H54 (cell line): ENCODE data around the gene MYLK.

Experiments used
- DNase-seq: peaks from one replicate; pipeline ENCODE4 v3.0.0; 2011; ENCODE audit warnings: low spot score, mixed read lengths; ENCODE audit not compliant: insufficient read length
- FAIRE-seq: peaks from 3 replicates; lab custom pipeline; 2011; peaks lifted over from hg19 to GRCh38; lab: Jason Lieb, UNC
- POLR2A ChIP-seq: IDR thresholded peaks from 2 replicates; pipeline ENCODE4 v1.6.1; 2011; ENCODE audit warnings: low read depth, mild to moderate bottlenecking, low read length

The MYLK gene

DNA sequence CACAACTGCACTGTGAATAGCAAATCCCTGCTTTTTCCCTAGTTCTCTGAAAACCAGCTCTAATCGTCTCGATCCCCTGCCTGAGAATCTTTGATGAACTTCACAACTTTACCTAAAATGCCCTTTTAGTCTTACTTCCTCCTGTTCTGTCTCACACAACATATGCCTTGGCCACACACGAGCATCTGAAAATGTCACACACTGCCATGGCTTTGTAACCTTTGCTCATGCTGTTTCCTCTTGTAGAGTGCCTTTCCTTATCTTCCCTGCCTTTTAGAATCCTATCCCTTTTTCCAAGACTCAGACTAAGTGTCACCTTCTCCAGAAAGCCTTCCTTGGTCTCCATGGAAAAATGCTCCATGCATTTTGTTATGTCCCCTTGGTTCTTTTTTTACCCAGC is 227.9 kb downstream of the MYLK start:
- DNase-seq (no peak), FAIRE-seq (no peak)
- TF ChIP-seq POLR2A, result no peak

DNA sequence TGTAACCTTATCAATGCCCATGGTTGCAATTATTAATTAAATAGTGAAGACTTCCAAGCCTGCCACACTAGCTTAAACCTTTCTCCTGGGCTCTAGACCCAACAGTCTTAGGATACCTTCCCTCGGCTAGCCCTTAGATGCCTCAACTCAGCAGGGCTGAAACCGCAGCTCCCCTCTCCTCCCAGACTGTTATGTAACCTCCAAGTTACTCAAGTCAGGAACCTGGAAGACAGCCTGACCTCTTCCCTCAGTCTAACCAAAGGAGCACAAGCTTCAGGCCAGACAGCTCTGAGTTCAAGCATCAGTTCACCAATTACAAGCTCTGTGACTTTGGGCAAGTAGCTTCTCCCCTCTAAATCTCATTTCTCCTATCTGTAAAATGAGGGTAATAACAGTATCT is 228.7 kb downstream of the MYLK start:
- FAIRE-seq (no peak), DNase-seq (no peak)
- TF ChIP-seq POLR2A, result no peak

DNA sequence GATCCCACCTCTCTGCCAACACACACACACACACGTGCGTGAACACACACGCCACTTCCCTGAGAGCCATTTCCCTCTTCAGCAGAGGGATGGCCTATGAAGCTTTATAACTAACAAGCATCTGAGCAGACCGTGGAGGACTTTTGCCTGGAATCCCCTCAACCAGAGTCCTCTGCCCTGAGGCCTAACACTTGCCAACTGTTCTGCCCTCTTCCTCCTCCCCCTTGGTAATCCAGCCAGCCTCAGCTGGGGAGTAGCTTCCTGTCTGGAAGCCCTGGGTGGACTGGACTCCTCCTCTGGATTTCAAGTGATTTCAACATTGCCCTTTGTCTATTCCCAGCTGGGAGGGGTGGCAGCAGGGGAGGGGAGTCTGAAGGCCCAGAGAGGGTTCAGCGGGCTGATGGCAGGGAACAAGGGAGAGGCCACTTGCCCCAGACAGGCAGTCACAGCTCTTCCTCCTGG is 230.9 kb downstream of the MYLK start:
- no peak for TF ChIP-seq POLR2A
- FAIRE-seq (peak; percentile 43), DNase-seq (peak; percentile 76)

DNA sequence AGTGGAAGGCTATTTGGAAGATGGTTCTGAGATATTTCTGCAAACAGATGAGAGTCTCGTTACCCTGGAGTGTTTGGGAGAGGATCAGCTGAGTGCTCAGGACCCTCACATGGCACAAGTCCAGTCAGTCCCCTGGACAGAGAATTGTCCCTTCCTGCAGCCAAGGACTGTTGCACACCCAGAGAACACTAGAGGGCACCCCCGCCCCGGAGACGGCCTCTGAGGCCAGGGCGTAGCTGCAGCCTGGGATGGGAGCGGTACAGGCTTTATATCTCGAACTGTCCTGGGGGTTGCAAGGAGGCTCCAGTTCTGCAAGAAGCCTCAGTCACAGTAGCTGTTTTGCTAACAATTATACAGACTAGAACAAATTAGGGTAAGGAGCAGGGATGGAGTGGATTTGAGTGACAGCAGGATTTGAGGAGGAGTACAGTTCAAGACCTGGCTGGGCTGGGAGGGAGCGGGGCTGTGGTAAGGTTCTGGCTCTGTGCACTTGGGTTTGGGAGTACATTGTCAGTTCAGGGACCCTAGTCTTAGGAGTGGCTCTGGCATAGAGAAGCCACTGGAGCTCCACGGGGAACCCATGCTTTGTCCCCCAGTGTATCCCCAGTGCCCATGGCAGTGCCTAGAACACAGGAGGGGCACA is 231.7 kb downstream of the MYLK start:
- no peak for FAIRE-seq
- peak; percentile 81 for DNase-seq
- TF ChIP-seq POLR2A, result no peak

DNA sequence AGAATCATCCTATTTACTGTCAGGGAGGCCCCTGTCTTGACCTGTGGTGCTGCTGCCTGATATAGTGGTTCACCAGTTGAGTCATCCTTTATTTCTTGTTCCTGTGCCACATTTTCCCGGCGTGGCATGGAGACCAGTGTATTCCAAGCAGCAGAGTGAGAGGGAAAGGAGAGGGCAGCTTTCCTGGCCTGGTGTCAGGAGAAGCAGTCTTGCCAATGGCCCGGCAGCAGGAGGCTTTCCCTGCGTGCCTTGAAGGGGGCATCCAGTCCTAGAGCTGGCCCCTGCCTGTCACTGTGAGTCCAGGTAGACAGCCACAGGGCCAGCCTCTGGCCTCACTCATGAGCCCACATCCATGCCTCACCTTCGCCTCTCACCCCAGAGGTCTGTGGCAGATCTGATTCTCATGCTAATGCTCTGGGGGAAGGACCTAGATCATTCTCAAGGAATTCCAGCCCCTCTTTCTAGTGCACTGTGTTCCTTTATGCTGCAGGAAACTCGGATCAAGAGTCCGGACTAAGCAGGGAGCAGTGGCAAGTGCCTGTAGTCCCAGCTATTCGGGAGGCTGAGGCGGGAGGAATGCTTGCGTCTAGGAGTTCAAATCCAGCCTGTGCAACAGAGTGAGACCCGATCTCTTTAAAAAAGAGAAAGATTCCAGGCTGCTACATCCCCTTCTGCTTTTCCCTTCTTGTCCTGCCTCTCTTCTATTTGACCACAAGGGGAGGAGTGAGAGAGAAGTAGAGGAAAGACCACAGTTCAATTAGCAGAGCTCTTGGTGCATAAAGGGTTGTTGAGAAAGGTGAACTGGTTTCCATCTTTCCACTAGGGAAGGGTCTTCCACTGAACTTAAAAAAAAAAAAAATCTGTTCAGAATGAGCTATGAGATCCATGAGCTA is 232.4 kb downstream of the MYLK start:
- no peak for DNase-seq
- TF ChIP-seq POLR2A, result no peak
- FAIRE-seq, result no peak

DNA sequence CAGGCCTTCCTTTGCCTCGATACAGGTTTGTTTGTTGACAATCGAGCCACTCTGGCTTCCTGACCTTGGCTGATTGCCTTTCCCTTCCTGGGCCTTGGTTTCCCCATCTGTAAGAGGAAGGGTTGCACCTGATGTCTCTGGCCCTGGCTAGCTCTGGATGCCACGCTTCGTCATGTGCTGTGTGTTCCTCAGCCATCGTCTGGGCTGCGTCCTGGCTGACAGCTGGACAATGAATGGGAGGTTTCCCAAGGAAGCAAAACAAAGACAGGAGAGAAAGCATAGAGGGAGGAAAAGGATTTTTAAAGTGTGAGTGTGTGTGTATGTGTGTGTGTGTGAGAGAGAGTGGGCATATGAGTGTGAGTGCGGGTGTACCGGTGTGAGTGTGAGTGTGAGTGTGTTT is 234.0 kb downstream of the MYLK start:
- no peak for TF ChIP-seq POLR2A
- DNase-seq, result no peak
- FAIRE-seq, result no peak

DNA sequence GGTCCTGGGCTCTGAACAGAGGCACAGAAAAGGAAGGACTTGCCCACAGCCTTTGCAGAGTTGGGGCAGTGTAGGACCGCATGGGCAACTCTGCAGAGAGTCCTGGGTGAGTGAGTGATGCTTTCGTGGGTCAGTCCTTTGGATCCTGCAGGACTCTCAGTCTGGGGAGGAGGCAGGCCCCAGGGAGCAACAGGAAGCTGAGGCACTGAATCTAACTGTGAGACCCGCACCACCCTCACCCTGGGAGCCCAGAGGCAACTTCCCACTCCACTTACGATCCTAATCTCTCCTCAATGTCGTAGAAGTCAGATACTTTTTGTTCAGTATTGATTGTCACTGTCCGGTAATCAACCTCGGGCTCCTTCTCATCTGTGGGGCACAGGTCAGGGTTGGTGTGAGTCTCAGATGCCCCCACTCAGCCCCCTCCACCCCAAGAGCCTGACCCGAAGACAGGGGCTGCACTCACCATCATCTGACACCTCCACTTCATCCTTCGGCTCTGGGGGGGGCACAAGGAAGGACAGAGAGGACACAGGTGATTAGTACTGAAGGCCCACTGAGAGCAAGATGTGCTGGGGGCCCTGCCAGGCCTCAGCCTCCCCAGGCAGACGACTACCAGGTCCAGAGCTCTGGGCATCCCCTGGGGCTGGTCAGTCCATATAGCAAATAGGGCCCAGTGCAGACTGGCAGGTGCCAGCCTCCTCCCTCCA is 235.3 kb downstream of the MYLK start:
- FAIRE-seq, result no peak
- TF ChIP-seq POLR2A, result no peak
- no peak for DNase-seq

DNA sequence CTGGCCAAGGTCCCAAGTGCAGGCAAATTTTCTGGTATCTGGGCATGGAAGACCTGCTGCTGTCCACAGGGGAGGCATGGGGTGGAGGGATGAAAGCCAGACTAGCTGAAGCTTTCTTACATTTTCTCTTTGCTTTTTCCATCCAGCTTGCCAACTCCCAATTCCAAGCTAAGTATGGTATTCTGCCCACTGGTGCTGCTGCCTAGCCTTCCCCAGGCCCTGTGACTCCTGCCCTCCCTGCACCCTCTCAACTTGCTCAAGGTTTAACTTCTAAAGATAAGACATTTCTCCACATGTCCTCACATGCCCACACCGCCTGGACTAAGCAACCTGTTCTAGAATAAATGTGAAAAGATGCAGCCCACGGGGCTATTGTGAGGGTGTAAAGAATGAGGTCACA is 239.8 kb downstream of the MYLK start:
- DNase-seq, result no peak
- FAIRE-seq, result no peak
- TF ChIP-seq POLR2A, result no peak

DNA sequence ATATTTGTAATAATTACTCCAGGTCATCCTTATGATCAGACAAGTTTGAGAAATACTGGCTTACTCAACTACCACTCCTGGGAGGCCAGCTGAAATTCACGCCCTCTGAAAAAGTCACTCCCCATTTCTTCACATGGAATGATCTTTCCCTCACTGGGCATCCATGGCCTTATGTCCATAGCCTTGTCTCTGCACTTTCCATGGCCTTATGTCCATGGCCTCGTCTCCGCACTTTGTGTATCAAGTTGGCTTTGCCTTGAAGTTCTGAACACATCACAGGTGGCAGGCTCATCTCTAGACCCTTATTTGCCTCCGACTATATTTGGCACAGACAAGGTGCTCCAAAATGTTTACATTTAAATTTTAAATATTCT is 241.2 kb downstream of the MYLK start:
- DNase-seq, result no peak
- no peak for TF ChIP-seq POLR2A

DNA sequence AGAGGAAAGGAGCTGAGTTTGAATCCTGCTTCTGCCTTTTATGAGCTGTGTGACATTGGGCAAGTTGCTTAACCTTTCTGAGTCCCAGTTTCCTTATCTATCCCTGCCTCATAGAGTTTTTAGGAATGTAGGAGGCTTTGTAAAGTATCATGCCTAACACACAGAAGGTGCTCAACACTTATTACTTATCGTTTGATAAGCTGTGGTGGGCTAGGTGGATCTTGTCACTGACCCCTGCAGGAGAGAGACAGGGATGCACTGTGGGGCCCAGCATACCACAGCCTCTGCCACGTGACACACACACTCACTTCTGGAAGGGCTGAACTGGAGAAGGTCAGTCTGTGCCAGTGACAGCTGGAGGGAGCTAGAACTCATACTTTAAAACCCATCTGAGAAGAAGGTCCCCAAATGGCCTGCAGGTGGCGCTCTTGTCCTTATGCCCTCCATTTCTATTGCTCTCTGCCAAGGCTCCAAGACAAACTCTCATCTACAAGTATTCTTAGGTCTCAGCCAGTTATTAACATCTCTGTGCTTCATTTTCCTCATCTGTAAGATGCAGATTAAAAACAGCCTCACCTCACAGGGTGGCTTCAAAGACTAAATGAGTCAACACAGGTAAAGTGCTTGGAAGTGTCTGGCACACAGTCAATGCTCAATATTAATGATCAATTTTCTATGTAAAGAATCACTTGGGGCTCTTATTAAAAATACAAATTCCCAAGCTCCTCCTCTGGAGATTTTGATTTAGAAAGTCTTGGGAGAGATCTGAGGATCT is 241.8 kb downstream of the MYLK start:
- FAIRE-seq, result peak; percentile 77
- TF ChIP-seq POLR2A, result no peak
- peak; percentile 87 for DNase-seq

More for the DNA sequence above, 241.2 kb downstream of the MYLK start:
- no peak for FAIRE-seq

DNA sequence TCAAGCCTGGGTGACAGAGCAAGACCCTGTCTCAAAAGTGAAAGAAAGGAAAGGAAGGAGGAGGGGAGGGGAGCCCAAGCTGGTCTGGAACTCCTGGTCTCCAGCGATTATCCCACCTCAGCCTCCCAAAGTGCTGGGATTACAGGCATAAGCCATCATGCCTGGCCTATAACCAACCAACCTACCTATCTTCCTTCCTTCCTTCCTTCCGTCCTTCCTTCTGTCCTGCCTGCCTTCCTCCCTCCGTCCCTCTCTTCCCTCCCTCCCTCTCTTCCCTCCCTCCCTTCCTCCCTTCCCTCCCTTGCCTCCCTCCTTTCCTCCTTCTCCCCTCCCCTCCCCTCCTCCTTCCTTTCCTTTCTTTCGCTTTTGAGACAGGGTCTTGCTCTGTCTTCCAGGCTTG is 242.6 kb downstream of the MYLK start:
- FAIRE-seq, result no peak
- TF ChIP-seq POLR2A, result no peak
- DNase-seq, result no peak

DNA sequence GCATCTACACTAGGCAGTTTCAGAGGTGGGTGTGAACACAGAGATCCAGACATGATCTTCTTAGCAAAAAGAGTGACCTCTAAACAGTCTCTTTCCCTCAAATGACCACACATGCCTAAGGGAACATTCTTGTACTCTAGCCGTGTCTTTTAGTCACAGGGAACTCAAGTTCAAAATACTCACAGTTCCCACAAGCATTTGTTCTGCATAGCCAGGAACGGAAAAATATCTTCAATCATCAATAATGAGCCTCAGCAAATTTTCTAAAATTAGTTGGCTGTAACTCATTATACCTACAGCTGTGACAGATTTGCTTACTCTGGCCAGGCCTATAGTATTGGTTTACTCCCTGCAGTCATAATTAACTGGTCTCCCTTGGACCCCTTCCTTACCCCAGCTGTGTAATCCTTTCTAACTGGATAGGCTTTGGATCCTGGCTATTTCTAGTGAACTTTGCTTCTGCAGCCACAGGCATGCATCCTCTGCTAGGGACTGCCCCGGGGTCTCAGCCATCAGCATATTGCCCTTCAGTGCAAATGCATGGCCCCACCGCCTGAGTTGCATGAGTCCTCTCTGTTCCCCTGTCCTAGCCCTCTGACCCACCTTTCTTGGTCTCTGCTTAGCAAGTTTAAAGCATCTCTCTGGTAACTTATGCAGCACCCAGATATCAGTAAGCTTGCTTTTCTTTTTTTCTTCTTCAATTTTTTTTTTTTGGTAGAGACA is 243.2 kb downstream of the MYLK start:
- no peak for FAIRE-seq
- DNase-seq, result no peak

DNA sequence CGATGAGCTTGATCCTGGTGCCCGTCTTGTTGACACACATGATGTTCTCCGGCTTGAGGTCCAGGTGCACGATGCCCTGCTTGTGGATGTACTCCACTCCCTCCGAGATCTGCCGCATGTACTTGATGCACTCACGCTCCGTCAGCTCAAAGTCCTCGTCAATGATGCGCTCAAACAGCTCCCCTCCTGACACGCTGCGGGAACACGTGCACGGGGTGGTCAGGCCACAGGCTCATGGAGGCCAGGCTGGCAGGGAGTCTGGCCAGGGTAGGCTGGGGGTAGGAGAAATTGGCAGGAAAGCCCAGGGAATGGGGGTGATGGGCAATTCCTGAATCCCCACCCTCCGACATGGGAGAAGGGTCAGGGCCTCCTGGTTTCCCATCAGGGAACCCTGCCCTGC is 243.8 kb downstream of the MYLK start:
- no peak for TF ChIP-seq POLR2A
- no peak for FAIRE-seq
- no peak for DNase-seq

More for the DNA sequence above, 243.2 kb downstream of the MYLK start:
- TF ChIP-seq POLR2A, result no peak
